Astrocyte (in vitro differentiated cells and primary cell): ENCODE results near the gene POLE4. TPM values are rescaled to one million over a fixed set of nuclear protein-coding genes. Genes with fewer than 3 reads are reported as not detected.

Source experiments
- DNase-seq: peaks from one replicate; pipeline ENCODE4 v3.0.0-alpha.2; 2010; ENCODE audit warnings: low read depth
- FAIRE-seq: peaks from 2 replicates; lab custom pipeline; 2011; peaks lifted over from hg19 to GRCh38; lab: Jason Lieb, UNC
- H2AFZ ChIP-seq: 2 replicates; pipeline ENCODE4 v1.6.0; 2012; ENCODE audit warnings: low read depth, low read length, inconsistent platforms
- H3K27ac ChIP-seq: 2 replicates; pipeline ENCODE4 v1.5.1; 2011; ENCODE audit warnings: low read depth, low read length, inconsistent platforms
- H3K27me3 ChIP-seq: 2 replicates; pipeline ENCODE4 v1.6.0; 2011; ENCODE audit warnings: low read length, inconsistent platforms; ENCODE audit not compliant: insufficient read depth
- H3K36me3 ChIP-seq: 2 replicates; pipeline ENCODE4 v1.5.1; 2011; ENCODE audit warnings: low read length, inconsistent platforms; ENCODE audit not compliant: insufficient read depth
- H3K4me1 ChIP-seq: 2 replicates; pipeline ENCODE4 v1.5.1; 2011; ENCODE audit warnings: low read length, inconsistent platforms; ENCODE audit not compliant: insufficient read depth
- H3K4me2 ChIP-seq: 2 replicates; pipeline ENCODE4 v1.6.0; 2012; ENCODE audit warnings: low read length, inconsistent platforms
- H3K4me3 ChIP-seq: 2 replicates; pipeline ENCODE4 v1.5.1; 2011; ENCODE audit warnings: low read depth, mild to moderate bottlenecking, low read length, inconsistent platforms; ENCODE audit not compliant: insufficient read depth
- H3K79me2 ChIP-seq: 2 replicates; pipeline ENCODE4 v1.6.0; 2012; ENCODE audit warnings: mild to moderate bottlenecking, low read length, inconsistent platforms; ENCODE audit not compliant: insufficient read depth
- H3K9ac ChIP-seq: 2 replicates; pipeline ENCODE4 v1.6.0; 2012; ENCODE audit warnings: mild to moderate bottlenecking, low read length, inconsistent platforms
- H3K9me3 ChIP-seq: 2 replicates; pipeline ENCODE4 v1.5.1; 2012; ENCODE audit warnings: low read depth, mild to moderate bottlenecking, low read length, inconsistent platforms; ENCODE audit not compliant: insufficient read depth
- H4K20me1 ChIP-seq: 2 replicates; pipeline ENCODE4 v1.6.0; 2012; ENCODE audit warnings: low read length, inconsistent platforms; ENCODE audit not compliant: insufficient read depth
- H3K27ac Mint-ChIP-seq: one replicate; pipeline ENCODE4 v1.8.0; 2021; ENCODE audit warnings: mild to moderate bottlenecking, mixed read lengths; ENCODE audit not compliant: unreplicated experiment
- H3K27me3 Mint-ChIP-seq: one replicate; pipeline ENCODE4 v1.8.0; 2021; ENCODE audit warnings: low read depth, mixed read lengths; ENCODE audit not compliant: unreplicated experiment
- H3K36me3 Mint-ChIP-seq: one replicate; pipeline ENCODE4 v1.8.0; 2021; ENCODE audit warnings: low read depth, mixed read lengths; ENCODE audit not compliant: unreplicated experiment
- H3K4me1 Mint-ChIP-seq: one replicate; pipeline ENCODE4 v1.8.0; 2021; ENCODE audit warnings: low read depth, mixed read lengths; ENCODE audit not compliant: unreplicated experiment
- H3K4me3 Mint-ChIP-seq: one replicate; pipeline ENCODE4 v1.8.0; 2021; ENCODE audit warnings: mild to moderate bottlenecking, moderate library complexity, mixed read lengths; ENCODE audit not compliant: unreplicated experiment
- H3K9me3 Mint-ChIP-seq: one replicate; pipeline ENCODE4 v1.8.0; 2021; ENCODE audit warnings: mild to moderate bottlenecking, mixed read lengths; ENCODE audit not compliant: unreplicated experiment
- CTCF ChIP-seq: IDR thresholded peaks from 2 replicates; pipeline ENCODE4 v1.5.1; 2011; ENCODE audit warnings: low read depth, mild to moderate bottlenecking, inconsistent platforms, low read length, moderate library complexity; ENCODE audit not compliant: insufficient read depth
- EZH2 ChIP-seq: IDR thresholded peaks from 2 replicates; pipeline ENCODE4 v1.6.1; 2012; ENCODE audit warnings: mild to moderate bottlenecking, low read length, inconsistent platforms; ENCODE audit not compliant: insufficient read depth
- total RNA-seq: library from RNA; stranded (reverse); gene quantifications from 2 replicates; pipeline ENCODE4 v1.2.1, GENCODE V29; 2021

POLE4 gene
- total RNA-seq, 1 donor from 2014 or later = 57.2 TPM

GRCh38 chr2:74939919-74940812, 18.3 kb upstream of the POLE4 start:
- Histone ChIP-seq H3K4me3 (no peak overlapping the region), H3K27me3 (no peaks in the 10 kb centered on the region), H2AFZ (no peak overlapping the region), H3K9me3 (no peaks in the 10 kb centered on the region), H3K79me2 (no peaks in the 10 kb centered on the region), H3K27ac (no peak overlapping the region), H4K20me1 (no peaks in the 10 kb centered on the region), H3K36me3 (no peaks in the 10 kb centered on the region), H3K9ac (no peak overlapping the region), H3K4me1 (peaks cover 6% of the 10 kb centered on the region), H3K4me2 (no peak overlapping the region)
- no peak overlapping the region for H3K27ac Mint-ChIP-seq
- peaks cover 10% of the 10 kb centered on the region for H3K4me1 Mint-ChIP-seq
- H3K9me3 Mint-ChIP-seq = no peaks in the 10 kb centered on the region
- TF ChIP-seq CTCF = no peak
- TF ChIP-seq EZH2 = no peak
- no peaks in the 10 kb centered on the region for H3K27me3 Mint-ChIP-seq
- H3K36me3 Mint-ChIP-seq = no peaks in the 10 kb centered on the region
- H3K4me3 Mint-ChIP-seq = no peak overlapping the region
- FAIRE-seq = no peak
- DNase-seq = no peak

GRCh38 chr2:74941284-74941683, 17.2 kb upstream of the POLE4 start:
- H3K36me3 Mint-ChIP-seq = no peaks in the 10 kb centered on the region
- no peaks in the 10 kb centered on the region for H3K9me3 Mint-ChIP-seq
- no peak overlapping the region for H3K4me3 ChIP-seq
- H3K36me3 ChIP-seq = no peaks in the 10 kb centered on the region
- H3K9me3 ChIP-seq = no peaks in the 10 kb centered on the region
- no peak overlapping the region for H3K9ac ChIP-seq
- H4K20me1 ChIP-seq = no peaks in the 10 kb centered on the region
- H3K27ac Mint-ChIP-seq = no peak overlapping the region
- H3K4me3 Mint-ChIP-seq = no peak overlapping the region
- DNase-seq = no peak
- H3K27me3 ChIP-seq = no peaks in the 10 kb centered on the region
- peaks cover 10% of the 10 kb centered on the region for H3K4me1 ChIP-seq
- H2AFZ ChIP-seq = no peak overlapping the region
- H3K27ac ChIP-seq = no peak overlapping the region
- no peaks in the 10 kb centered on the region for H3K27me3 Mint-ChIP-seq
- H3K4me1 Mint-ChIP-seq = peaks cover 6% of the 10 kb centered on the region
- no peak for FAIRE-seq
- H3K4me2 ChIP-seq = no peak overlapping the region
- H3K79me2 ChIP-seq = no peaks in the 10 kb centered on the region
- TF ChIP-seq EZH2 (no peak), CTCF (no peak)

GRCh38 chr2:74942263-74942662, 16.2 kb upstream of the POLE4 start:
- Histone ChIP-seq H3K27ac (no peak overlapping the region), H4K20me1 (no peaks in the 10 kb centered on the region), H3K36me3 (no peaks in the 10 kb centered on the region), H3K9me3 (no peaks in the 10 kb centered on the region), H3K79me2 (no peaks in the 10 kb centered on the region), H3K27me3 (no peaks in the 10 kb centered on the region), H3K4me1 (peaks cover 10% of the 10 kb centered on the region), H3K4me3 (no peak overlapping the region), H2AFZ (no peak overlapping the region), H3K4me2 (no peak overlapping the region), H3K9ac (no peak overlapping the region)
- Mint-ChIP-seq H3K4me1 (peaks cover 4% of the 10 kb centered on the region), H3K27me3 (no peaks in the 10 kb centered on the region), H3K9me3 (no peaks in the 10 kb centered on the region), H3K27ac (no peak overlapping the region), H3K4me3 (no peak overlapping the region), H3K36me3 (peaks cover under 1% of the 10 kb centered on the region)
- DNase-seq (no peak), FAIRE-seq (no peak)
- TF ChIP-seq CTCF (no peak), EZH2 (no peak)
